ENCODE data around the gene HNRNPL. TPM values are rescaled to one million over a fixed set of nuclear protein-coding genes. Genes with fewer than 3 reads are reported as not detected.
"Not testable (repeated sequence)": the region's sequence is repeated elsewhere in the genome, so short reads cannot be mapped to it uniquely, and the experiment has no call there.

Gene HNRNPL
- total and polyA plus RNA-seq, 9 of the 15 experiments (the other 6 are each of a cell fraction or from before 2014, with no cell fraction given) = 39.5 to 610 (median 299) TPM

DNA sequence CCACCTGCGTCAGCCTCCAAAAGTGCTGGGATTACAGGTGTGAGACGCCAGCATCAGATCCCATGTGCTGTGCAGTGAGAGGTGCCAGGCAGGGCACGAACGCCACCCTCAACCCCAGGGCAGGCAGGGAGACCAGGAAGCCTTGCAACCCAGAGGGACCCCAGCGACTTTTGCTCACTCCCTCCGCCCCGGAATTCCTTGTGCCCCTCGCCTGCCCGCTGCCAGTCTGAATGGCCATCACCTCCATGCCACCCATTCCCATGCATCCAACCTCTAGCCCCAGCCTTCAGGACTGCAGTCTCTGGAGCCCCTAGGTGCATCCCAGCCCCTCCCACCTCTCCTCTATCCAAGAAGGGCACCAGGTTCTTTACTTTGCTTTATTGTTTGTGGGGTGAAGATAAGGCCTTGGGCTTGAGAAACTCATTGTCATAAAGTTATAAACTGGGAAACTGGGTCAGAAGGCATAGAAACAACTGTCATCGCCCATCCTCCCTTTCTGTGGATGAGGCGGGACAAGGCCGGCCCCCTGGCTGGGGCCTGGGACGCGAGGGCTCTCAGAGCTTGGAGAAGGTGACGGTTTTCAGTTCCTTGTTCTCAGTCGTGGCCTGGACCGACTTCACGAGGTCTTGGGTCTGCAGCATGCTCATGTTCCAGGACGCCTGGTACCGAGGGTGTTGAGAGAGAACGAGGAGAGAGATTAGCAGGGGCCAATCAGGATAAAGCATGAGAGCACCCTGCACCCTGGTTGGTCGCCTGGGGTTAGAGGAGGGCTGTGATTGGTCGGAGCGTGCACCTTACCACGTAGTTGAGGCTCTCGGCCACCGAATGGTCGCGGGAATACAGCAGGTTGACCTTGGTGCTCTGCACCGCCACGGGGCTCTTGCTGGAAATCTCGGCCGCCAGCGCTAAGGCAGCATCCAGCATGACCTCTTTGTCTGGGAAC is 34.5 kb downstream of the HNRNPL start (continued):
- TF ChIP-seq, protein P1, sequence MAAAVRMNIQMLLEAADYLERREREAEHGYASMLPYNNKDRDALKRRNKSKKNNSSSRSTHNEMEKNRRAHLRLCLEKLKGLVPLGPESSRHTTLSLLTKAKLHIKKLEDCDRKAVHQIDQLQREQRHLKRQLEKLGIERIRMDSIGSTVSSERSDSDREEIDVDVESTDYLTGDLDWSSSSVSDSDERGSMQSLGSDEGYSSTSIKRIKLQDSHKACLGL (CRISPR knock-in tag; IDR thresholded peaks at IDR 0.05; ENCODE audit: borderline replicate concordance, poor library complexity, severe bottlenecking) = no peak
- TF ChIP-seq RFX1 (IDR thresholded peaks at IDR 0.05) = no peak
- TF ChIP-seq CC2D1A (IDR thresholded peaks at IDR 0.05) = no peak
- TF ChIP-seq ZNF23 (CRISPR knock-in tag; IDR thresholded peaks at IDR 0.05) = no peak
- TF ChIP-seq SUPT5H (IDR thresholded peaks at IDR 0.05) = no peak
- TF ChIP-seq, protein P2, sequence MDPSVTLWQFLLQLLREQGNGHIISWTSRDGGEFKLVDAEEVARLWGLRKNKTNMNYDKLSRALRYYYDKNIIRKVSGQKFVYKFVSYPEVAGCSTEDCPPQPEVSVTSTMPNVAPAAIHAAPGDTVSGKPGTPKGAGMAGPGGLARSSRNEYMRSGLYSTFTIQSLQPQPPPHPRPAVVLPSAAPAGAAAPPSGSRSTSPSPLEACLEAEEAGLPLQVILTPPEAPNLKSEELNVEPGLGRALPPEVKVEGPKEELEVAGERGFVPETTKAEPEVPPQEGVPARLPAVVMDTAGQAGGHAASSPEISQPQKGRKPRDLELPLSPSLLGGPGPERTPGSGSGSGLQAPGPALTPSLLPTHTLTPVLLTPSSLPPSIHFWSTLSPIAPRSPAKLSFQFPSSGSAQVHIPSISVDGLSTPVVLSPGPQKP (CRISPR knock-in tag; IDR thresholded peaks at IDR 0.05) = no peak
- TF ChIP-seq, protein P3, sequence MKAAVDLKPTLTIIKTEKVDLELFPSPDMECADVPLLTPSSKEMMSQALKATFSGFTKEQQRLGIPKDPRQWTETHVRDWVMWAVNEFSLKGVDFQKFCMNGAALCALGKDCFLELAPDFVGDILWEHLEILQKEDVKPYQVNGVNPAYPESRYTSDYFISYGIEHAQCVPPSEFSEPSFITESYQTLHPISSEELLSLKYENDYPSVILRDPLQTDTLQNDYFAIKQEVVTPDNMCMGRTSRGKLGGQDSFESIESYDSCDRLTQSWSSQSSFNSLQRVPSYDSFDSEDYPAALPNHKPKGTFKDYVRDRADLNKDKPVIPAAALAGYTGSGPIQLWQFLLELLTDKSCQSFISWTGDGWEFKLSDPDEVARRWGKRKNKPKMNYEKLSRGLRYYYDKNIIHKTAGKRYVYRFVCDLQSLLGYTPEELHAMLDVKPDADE (conservative IDR thresholded peaks at IDR 0.05; ENCODE audit: control insufficient read depth, low read depth, low read length) = no peak
- TF ChIP-seq PRPF4 (IDR thresholded peaks at IDR 0.05; ENCODE audit: insufficient read depth, low read depth, low read length, poor library complexity, severe bottlenecking) = no peak
- no peak for TF ChIP-seq CXXC5 (CRISPR knock-in tag; IDR thresholded peaks at IDR 0.05)
- TF ChIP-seq ZNF24 (IDR thresholded peaks at IDR 0.05) = no peak
- TF ChIP-seq SP2 (IDR thresholded peaks at IDR 0.05; ENCODE audit: extremely low read depth, low read depth, low read length, poor library complexity, severe bottlenecking) = peak; percentile 12
- TF ChIP-seq, protein P4, sequence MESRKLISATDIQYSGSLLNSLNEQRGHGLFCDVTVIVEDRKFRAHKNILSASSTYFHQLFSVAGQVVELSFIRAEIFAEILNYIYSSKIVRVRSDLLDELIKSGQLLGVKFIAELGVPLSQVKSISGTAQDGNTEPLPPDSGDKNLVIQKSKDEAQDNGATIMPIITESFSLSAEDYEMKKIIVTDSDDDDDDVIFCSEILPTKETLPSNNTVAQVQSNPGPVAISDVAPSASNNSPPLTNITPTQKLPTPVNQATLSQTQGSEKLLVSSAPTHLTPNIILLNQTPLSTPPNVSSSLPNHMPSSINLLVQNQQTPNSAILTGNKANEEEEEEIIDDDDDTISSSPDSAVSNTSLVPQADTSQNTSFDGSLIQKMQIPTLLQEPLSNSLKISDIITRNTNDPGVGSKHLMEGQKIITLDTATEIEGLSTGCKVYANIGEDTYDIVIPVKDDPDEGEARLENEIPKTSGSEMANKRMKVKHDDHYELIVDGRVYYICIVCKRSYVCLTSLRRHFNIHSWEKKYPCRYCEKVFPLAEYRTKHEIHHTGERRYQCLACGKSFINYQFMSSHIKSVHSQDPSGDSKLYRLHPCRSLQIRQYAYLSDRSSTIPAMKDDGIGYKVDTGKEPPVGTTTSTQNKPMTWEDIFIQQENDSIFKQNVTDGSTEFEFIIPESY (CRISPR knock-in tag; IDR thresholded peaks at IDR 0.05) = peak; percentile 98
- TF ChIP-seq ZNF165 (CRISPR knock-in tag; IDR thresholded peaks at IDR 0.05; ENCODE audit: borderline replicate concordance) = no peak
- TF ChIP-seq POLR2G (IDR thresholded peaks at IDR 0.05; ENCODE audit: low read depth, low read length) = 0 out of 2 replicates have a peak, but pooled peaks have one; percentile 29
- TF ChIP-seq L3MBTL2 (IDR thresholded peaks at IDR 0.05) = no peak

DNA sequence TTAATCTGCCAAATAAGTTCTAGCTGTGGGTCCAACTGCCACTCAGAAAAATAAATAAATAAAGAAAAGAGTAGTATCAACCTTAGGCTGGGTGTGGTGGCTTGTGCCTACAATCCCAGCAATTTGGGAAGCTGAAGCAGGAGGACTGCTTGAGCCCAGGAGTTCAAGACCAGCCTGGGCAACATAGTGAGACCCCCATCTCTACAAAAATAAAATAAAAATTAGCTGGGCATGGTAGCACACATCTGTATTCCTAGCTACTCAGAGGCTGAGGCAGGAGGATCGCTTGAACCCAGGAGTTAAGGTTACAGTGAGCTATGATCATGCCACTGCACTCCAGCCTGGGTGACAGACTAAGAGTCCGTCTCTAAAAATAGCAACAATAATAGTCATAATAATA is 35.9 kb downstream of the HNRNPL start:
- H3K4me2 ChIP-seq (ENCODE audit: insufficient read depth, low read length) = not testable (repeated sequence)

More for the DNA sequence above, 35.9 kb downstream of the HNRNPL start:
- DNase-seq (ENCODE audit: extremely low read depth in 1 of 4, low spot score in 3 of 4); H4K20me1 ChIP-seq (replicated peaks; ENCODE audit: control insufficient read depth, insufficient read depth, low read length); H3K27ac ChIP-seq (ENCODE audit: extremely low read depth, low read depth, low read length); H3K79me2 ChIP-seq (ENCODE audit: control insufficient read depth, insufficient read depth, low read length); intact Hi-C loops (cut with micrococcal nuclease); H3K9ac ChIP-seq (ENCODE audit: insufficient read depth in 1 of 2, low read depth in 2 of 2, low read length in 2 of 2); CTCF ChIA-PET (ENCODE audit: low intra/inter-chr PET ratio); H3K4me3 ChIP-seq; in situ Hi-C loops (cut with MboI); ATAC-seq; H3K9me3 ChIP-seq (replicated peaks; ENCODE audit: control insufficient read depth, insufficient read depth, low read depth, low read length); H3K9me1 ChIP-seq (ENCODE audit: control insufficient read depth, insufficient read depth, low read length); BruUV-seq (replicated peaks); H2AFZ ChIP-seq (ENCODE audit: low read depth, low read length); H3K27me3 ChIP-seq (ENCODE audit: control insufficient read depth in 2 of 2, insufficient read depth in 2 of 2, low read length in 2 of 2): not testable (repeated sequence)
- peak; percentile 23 for FAIRE-seq
- Histone ChIP-seq H3K36me3 (ENCODE audit: control insufficient read depth, insufficient read depth, low read length) (peaks cover 22% of the 10 kb centered on the region; the same call in 2 of the 3 replicates), H3K4me1 (replicated peaks in 1 of 2; ENCODE audit: control insufficient read depth in 2 of 2, insufficient read depth in 2 of 2, low read length in 2 of 2) (peaks cover 4 to 35% of the 10 kb centered on the region in 2 experiments; a peak in 4 of 5 replicates)
- WGBS (ENCODE audit: insufficient coverage, low coverage, missing lambda C conversion rate) = 35% methylated on average over 2 of the region's 2 CpGs
- POLR2A ChIA-PET = interaction anchor here (0.6 to 3.2 kb wide), 3 partner anchors 18 to 86 kb away, joined by 3 to 14 read pairs (median 7); partner anchors contain the start of gene ECH1
